Ovary (tissue), 3 donors: Measurements from ENCODE around the gene CLEC1B.

ENCODE experiments used
- POLR2A ChIP-seq: fragments of 450-650 bp; IDR thresholded peaks from one replicate; pipeline ENCODE4 v1.6.1; 2017; ENCODE audit warnings: antibody characterized with exemption, mild to moderate bottlenecking, moderate library complexity
- TF ChIP-seq, protein P1 (sequence below), 3 donors: fragments of 450-650 bp in 2 of 3; fragments of 200-600 bp in 1 of 3; IDR thresholded peaks; one replicate each; pipeline versions ENCODE4 v1.5.1 to v1.8.0; 2016 to 2022; ENCODE audit warnings: antibody characterized with exemption in 3 of 3, mild to moderate bottlenecking in 1 of 3
- donor health status: DM: no; HTN: no; CAD: no.

DNA sequence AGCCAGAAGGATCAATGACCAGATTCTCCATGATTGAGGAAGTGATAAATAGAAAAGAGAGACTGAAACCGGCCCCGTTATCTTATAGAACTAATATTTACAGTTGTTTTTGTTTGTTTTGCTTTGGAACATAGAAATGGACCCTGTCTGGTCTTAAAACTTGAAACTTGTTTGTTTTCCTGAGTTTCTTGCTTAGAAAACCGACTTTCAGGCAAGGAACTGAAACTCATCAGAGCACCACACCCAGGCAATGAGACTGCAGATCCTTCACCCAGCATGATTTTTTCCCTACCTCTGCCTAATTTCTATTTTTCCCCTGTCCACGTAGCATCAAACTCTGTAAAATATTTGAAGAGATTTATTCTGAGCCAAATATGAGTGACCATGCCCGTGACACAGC lies 38.3 kb downstream of the CLEC1B start:
- TF ChIP-seq, protein P1, sequence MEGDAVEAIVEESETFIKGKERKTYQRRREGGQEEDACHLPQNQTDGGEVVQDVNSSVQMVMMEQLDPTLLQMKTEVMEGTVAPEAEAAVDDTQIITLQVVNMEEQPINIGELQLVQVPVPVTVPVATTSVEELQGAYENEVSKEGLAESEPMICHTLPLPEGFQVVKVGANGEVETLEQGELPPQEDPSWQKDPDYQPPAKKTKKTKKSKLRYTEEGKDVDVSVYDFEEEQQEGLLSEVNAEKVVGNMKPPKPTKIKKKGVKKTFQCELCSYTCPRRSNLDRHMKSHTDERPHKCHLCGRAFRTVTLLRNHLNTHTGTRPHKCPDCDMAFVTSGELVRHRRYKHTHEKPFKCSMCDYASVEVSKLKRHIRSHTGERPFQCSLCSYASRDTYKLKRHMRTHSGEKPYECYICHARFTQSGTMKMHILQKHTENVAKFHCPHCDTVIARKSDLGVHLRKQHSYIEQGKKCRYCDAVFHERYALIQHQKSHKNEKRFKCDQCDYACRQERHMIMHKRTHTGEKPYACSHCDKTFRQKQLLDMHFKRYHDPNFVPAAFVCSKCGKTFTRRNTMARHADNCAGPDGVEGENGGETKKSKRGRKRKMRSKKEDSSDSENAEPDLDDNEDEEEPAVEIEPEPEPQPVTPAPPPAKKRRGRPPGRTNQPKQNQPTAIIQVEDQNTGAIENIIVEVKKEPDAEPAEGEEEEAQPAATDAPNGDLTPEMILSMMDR (IDR thresholded peaks at IDR 0.05), result no peak
- TF ChIP-seq POLR2A, result no peak
